GM19463 (cell line): ENCODE measurements around the gene IFRD2.
"Not testable (repeated sequence)": the region's sequence is repeated elsewhere in the genome, so short reads cannot be mapped to it uniquely, and the experiment has no call there.

ENCODE experiments used
- ATAC-seq: cut with Tn5 transposase; IDR thresholded peaks from one replicate; pipeline ENCODE4 v1.9.1; 2021; ENCODE audit warnings: mild to moderate bottlenecking, moderate library complexity; ENCODE audit not compliant: unreplicated experiment

Gene IFRD2

GRCh38 chr3:50268703-50269451 is 23.4 kb downstream of the IFRD2 start, which contains the start of gene SEMA3B:
Gene SEMA3B (plus strand): TSS chr3:50269147. CDS start chr3:50269241, 94 bp downstream.
- ATAC-seq = no peak

DNA sequence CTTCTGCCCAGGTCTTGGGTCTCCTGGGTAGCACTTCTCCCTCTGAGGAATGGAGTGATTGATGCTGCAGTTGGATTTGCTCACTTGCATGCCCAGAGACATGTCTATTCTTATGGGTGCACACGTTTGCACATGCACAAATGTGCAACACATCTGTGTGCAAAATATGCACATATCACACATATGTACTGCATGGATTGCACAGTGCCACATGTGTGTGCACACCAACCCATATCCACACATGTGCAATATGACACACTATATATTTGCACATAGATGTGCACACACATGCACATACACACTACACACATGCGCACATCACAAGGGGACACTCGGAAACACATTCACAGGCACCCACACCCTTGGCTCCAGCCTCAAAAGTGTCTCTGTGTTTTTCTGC is 24.0 kb downstream of the IFRD2 start:
- ATAC-seq = no peak

GRCh38 chr3:50267280-50267913 is 24.8 kb downstream of the IFRD2 start:
- ATAC-seq = no peak

DNA sequence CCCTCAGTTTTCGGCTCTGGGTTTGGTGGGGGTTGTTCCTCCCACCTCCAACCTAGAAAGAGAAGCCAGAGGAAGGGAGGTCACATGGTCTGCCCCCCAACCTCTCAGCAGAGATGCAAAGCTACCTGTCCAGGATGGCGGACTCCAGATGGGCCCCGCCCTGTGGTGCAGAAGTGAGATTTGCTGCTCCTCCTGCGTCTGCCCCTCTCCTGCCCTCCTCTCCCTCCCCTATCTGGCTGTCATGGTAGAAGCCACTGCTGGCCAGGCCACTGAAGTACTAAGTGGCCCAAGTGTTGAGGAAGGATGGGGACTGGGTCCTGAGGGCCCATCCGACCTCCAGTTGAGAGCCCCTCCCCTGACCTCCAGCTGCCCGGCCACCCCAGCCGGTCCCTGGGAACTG is 25.4 kb downstream of the IFRD2 start:
- no peak for ATAC-seq

- ATAC-seq = no peak
Observed at GRCh38 chr3:50266017-50266416, 26.2 kb downstream of the IFRD2 start.

GRCh38 chr3:50265571-50265970 is 26.7 kb downstream of the IFRD2 start:
- ATAC-seq = no peak

GRCh38 chr3:50264964-50265485 is 27.2 kb downstream of the IFRD2 start:
- ATAC-seq = no peak

- ATAC-seq = no peak
Observed at GRCh38 chr3:50264383-50264963, 27.8 kb downstream of the IFRD2 start.

GRCh38 chr3:50263478-50264382 is 28.5 kb downstream of the IFRD2 start:
- ATAC-seq = no peak

DNA sequence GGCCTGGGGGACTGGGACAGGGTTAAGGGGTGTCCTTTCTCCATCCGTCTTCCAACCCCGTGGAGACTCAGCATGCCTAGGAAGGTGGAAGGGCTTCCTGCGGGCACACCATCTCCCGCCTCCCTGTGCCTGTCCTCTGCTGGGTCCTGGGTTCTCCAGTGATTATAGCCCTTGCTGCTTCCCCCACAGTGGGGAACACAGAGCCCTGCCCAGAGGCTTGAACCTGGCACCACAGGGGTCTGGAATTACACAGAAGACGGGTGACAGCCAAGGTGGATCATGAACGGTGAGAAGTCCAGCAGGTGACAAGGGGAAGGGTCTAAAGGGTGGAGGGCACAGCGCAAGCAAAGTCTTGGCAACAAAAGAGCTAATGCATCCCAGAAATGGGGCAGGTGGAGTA is 29.5 kb downstream of the IFRD2 start:
- no peak for ATAC-seq

- not testable (repeated sequence) for ATAC-seq
Observed at GRCh38 chr3:50262200-50262599, 30.0 kb downstream of the IFRD2 start.

GRCh38 chr3:50261505-50261904 is 30.7 kb downstream of the IFRD2 start:
- no peak for ATAC-seq

GRCh38 chr3:50260942-50261441 is 31.2 kb downstream of the IFRD2 start:
- ATAC-seq = no peak

DNA sequence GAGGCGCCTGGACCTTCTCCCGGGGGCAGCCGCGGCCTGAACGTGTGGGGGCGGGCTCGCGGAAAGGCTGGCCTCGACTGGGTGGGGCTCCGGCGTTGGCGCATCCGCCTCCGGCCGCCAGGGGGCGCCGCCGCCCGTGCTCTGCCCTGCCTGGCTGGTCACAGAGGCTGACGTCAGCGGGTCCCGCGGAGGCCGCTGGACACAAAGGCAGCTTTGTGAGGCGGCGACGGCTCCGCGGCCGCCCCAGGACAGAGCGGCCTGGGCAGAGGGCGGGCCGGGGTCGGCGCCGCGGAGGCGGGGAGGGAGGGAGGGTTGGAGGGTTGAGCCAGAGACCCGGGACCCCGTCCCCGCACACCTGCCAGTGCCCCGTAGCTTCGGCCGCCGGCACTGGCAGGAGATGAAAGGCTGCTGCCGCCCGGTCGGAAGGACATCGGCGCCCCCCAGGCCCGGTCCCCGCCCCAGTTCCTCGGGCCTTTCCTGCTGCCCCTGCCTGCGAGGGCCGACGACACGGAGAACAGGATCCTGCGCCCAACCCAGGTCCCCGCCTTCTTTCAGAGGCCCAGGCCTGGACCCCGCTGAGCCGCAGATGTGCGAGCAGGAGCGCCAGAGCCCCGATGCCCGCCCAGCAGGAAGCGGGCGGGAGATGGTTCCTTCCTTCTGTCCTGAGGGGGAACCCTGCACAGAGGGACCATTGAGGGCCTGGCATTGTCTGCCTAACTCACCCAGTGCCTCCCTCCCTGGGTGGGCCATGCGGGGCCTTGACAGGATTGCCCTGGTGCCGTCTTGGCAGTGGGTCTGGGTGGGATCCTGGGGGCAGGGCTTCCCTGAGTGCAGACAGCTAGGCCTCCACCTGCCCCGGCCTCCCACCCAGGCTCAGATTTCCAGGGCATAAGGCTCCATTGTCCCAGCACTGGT is 31.9 kb downstream of the IFRD2 start:
- peak; percentile 95 for ATAC-seq

- peak; percentile 13 for ATAC-seq
Observed at GRCh38 chr3:50259432-50260026, 32.7 kb downstream of the IFRD2 start.

DNA sequence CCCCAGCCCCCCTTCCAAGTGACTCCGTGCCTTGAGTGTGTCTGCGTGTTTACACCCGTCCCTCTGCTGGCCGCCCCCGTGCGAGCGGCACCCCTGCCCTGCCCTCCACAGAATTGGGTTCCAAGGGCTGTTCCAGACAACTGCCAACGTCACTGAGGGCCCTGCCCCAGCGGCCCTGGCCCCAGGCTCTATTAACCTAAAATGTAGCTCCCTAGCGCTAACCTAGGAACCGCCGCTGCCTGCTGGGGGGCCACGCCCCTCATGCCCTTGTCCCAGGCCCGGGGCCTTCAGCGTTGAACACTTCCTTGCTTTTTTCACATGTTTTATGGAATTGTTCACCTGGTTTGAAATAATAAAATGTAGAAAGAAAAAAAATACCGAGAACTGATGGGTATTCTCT is 33.2 kb downstream of the IFRD2 start:
- ATAC-seq = no peak

GRCh38 chr3:50258029-50258680 is 34.1 kb downstream of the IFRD2 start:
- no peak for ATAC-seq

- ATAC-seq = no peak
Observed at GRCh38 chr3:50256978-50257890, 35.0 kb downstream of the IFRD2 start.
